Body of pancreas (tissue), 4 donors: ENCODE data around the gene PTPRA. TPM values are rescaled to one million over a fixed set of nuclear protein-coding genes. Genes with fewer than 3 reads are reported as not detected.

ENCODE experiments used
- ATAC-seq: fragments of 150-250 bp; one replicate; pipeline ENCODE4 v1.9.1; 2016
- DNase-seq, 4 donors: peaks; one replicate each; pipeline ENCODE4 v3.0.0-alpha.2; 2019
- H3K27ac ChIP-seq, 4 donors: fragments of 200-600 bp; sonication (generic); 1 replicate in 3 of 4; 2 replicates in 1 of 4; pipeline versions ENCODE4 v1.5.1 to v1.6.1; 2016 to 2019; ENCODE audit warnings: mild to moderate bottlenecking in 1 of 4, mixed read lengths in 1 of 4, moderate library complexity in 1 of 4
- H3K27me3 ChIP-seq, 2 donors: fragments of 200-600 bp; sonication (generic); one replicate each; pipeline ENCODE4 v1.6.0; 2016; ENCODE audit warnings: mild to moderate bottlenecking in 1 of 2
- H3K36me3 ChIP-seq, 2 donors: fragments of 200-600 bp; sonication (generic); replicated peaks in 1 of 2; 2 replicates each; pipeline ENCODE4 v1.5.1; 2016; ENCODE audit warnings: low read depth in 2 of 2; ENCODE audit not compliant: insufficient read depth in 1 of 2
- H3K4me1 ChIP-seq: fragments of 200-600 bp; sonication (generic); one replicate; pipeline ENCODE4 v1.6.0; 2016
- H3K4me3 ChIP-seq, 2 donors: fragments of 200-600 bp; sonication (generic); 1 replicate in 1 of 2; 2 replicates in 1 of 2; pipeline ENCODE4 v1.5.1; 2016 to 2019
- H3K9me3 ChIP-seq, 3 donors: fragments of 200-600 bp; sonication (generic); 1 replicate in 2 of 3; 2 replicates in 1 of 3; pipeline ENCODE4 v1.5.1; 2016
- POLR2A ChIP-seq, 3 donors: fragments of 450-650 bp; IDR thresholded peaks; one replicate each; pipeline ENCODE4 v1.6.1; 2016; ENCODE audit warnings: antibody characterized with exemption in 3 of 3, mild to moderate bottlenecking in 2 of 3
- WGBS, 2 donors: methylation state at CpG; one replicate each; pipeline ENCODE4 v1.1.5; 2017; 5-methylcytosine and 5-hydroxymethylcytosine counted together
- intact Hi-C: fragments of 100-400 bp; cut with DNase I; formaldehyde crosslinking; loops from one replicate; pipeline ENCODE4 v1.15.1; 2023
- total RNA-seq, 2 donors: library from RNA; depleted of rRNA; stranded (reverse); fragments of >200 nt; gene quantifications; one replicate each; pipeline ENCODE4 v1.1.0, GENCODE V29; 2016
- TF ChIP-seq, protein P1 (sequence below), 7 experiments: fragments of 450-650 bp in 4 of 7; fragments of 200-600 bp in 3 of 7; sonication (generic) in 3 of 7; IDR thresholded peaks; one replicate each; pipeline ENCODE4 v1.5.1; 2016 to 2019; ENCODE audit warnings: antibody characterized with exemption in 7 of 7

The PTPRA gene
- total RNA-seq, 2 donors from 2014 or later, result 22.3 to 24.1 TPM

GRCh38 chr20:2833761-2834160, 39.5 kb upstream of the PTPRA start:
- intact Hi-C loops, result loop anchor here (10.0 kb wide), 1 partner anchor 359 kb away; the partner anchor contains the start of gene SNRPB
- H3K27ac ChIP-seq, result no peak overlapping the region
- H3K36me3 ChIP-seq, result no peaks in the 10 kb centered on the region
- 58 to 61% methylated on average over 1 of the region's 1 CpG for WGBS, 2 donors
- H3K4me3 ChIP-seq, result no peak overlapping the region
- H3K27me3 ChIP-seq, result no peaks in the 10 kb centered on the region
- DNase-seq (no peak), ATAC-seq (no peak)
- no peaks in the 10 kb centered on the region for H3K9me3 ChIP-seq
- TF ChIP-seq, protein P1, sequence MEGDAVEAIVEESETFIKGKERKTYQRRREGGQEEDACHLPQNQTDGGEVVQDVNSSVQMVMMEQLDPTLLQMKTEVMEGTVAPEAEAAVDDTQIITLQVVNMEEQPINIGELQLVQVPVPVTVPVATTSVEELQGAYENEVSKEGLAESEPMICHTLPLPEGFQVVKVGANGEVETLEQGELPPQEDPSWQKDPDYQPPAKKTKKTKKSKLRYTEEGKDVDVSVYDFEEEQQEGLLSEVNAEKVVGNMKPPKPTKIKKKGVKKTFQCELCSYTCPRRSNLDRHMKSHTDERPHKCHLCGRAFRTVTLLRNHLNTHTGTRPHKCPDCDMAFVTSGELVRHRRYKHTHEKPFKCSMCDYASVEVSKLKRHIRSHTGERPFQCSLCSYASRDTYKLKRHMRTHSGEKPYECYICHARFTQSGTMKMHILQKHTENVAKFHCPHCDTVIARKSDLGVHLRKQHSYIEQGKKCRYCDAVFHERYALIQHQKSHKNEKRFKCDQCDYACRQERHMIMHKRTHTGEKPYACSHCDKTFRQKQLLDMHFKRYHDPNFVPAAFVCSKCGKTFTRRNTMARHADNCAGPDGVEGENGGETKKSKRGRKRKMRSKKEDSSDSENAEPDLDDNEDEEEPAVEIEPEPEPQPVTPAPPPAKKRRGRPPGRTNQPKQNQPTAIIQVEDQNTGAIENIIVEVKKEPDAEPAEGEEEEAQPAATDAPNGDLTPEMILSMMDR (IDR thresholded peaks at IDR 0.05), result no peak
- TF ChIP-seq POLR2A (IDR thresholded peaks at IDR 0.05), result no peak
- H3K4me1 ChIP-seq, result no peaks in the 10 kb centered on the region

DNA sequence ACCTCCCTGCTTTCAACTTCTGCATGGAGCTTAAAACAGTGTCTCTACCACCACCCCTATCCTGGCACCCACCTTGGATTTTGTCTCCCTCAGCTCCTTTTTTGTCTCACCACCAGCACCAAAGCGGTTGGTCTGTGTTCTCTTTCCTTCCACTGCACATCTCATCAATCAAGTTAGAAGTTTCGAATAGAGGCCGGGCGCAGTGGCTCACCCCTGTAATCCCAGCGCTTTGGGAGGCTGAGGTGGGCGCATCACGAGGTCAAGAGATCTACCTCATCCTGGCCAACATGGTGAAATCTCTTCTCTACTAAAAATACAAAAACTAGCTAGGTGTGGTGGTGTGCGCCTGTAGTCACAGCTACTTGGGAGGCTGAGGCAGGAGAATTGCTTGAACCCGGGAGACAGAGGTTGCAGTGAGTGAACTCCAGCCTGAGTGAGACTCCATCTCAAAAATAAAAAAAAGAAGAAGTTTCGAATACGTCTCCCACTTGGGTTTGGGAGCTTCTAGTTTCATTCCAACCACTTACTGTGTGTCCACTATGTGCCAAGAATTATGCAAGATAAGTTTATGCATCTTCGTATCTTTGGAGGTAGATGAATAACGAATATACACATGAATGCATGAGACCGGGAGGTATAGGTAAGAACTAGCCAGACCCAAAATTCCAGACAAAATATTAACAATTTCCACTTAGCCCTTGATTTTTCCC, 38.7 kb upstream of the PTPRA start:
- H3K27me3 ChIP-seq, result no peaks in the 10 kb centered on the region
- no peak overlapping the region for H3K4me3 ChIP-seq
- H3K27ac ChIP-seq, result no peak overlapping the region
- TF ChIP-seq POLR2A (IDR thresholded peaks at IDR 0.05), result no peak
- TF ChIP-seq, protein P1 (IDR thresholded peaks at IDR 0.05), result no peak
- no peaks in the 10 kb centered on the region for H3K9me3 ChIP-seq
- DNase-seq (no peak), ATAC-seq (no peak)
- H3K4me1 ChIP-seq, result peaks cover 5% of the 10 kb centered on the region
- intact Hi-C loops, result loop anchor here (10.0 kb wide), 1 partner anchor 360 kb away; the partner anchor contains the start of gene SNRPB
- 92 to 95% methylated on average over 14 of the region's 14 CpGs for WGBS, 2 donors
- no peaks in the 10 kb centered on the region for H3K36me3 ChIP-seq

DNA sequence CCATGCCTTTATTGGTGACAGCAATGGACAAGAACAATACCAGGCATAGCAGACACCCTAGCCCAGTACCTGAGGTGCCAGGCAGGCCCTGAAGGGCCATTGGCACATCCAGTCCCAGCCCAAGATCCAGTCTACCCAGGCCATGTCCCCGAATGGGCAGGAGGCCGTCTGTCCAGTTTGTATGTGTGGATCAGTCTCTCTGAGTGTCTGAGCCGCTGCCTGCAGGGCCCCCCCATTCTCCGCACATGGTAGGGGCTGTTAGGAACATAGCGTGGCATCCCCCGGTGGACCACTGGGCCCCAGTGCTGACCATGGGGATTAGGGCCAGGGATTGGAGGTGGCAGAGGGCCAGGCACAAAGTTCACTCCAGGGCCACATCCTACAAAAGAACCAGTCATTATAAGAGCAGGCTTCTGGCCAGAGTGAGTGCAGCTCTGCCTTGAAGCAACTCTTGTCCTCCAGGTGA, 37.9 kb upstream of the PTPRA start:
- H3K4me1 ChIP-seq, result peaks cover 14% of the 10 kb centered on the region
- no peak for TF ChIP-seq POLR2A (IDR thresholded peaks at IDR 0.05)
- TF ChIP-seq, protein P1 (IDR thresholded peaks at IDR 0.05), result no peak
- no peak overlapping the region for H3K4me3 ChIP-seq
- no peaks in the 10 kb centered on the region for H3K9me3 ChIP-seq
- no peak overlapping the region for H3K27ac ChIP-seq
- ATAC-seq (no peak), DNase-seq (no peak)
- intact Hi-C loops, result loop anchor here (10.0 kb wide), 1 partner anchor 361 kb away; the partner anchor contains the start of gene SNRPB
- H3K36me3 ChIP-seq, result no peaks in the 10 kb centered on the region
- H3K27me3 ChIP-seq, result no peaks in the 10 kb centered on the region
- 80% methylated on average over 6 of the region's 6 CpGs; no CpG with 5 or more reads in 1 of the 2 donors for WGBS, 2 donors

GRCh38 chr20:2836035-2836434, 37.2 kb upstream of the PTPRA start:
- H3K27ac ChIP-seq, result no peak overlapping the region
- intact Hi-C loops, result loop anchor here (10.0 kb wide), 1 partner anchor 361 kb away; the partner anchor contains the start of gene SNRPB
- H3K4me3 ChIP-seq, result no peak overlapping the region
- TF ChIP-seq, protein P1 (IDR thresholded peaks at IDR 0.05), result no peak
- TF ChIP-seq POLR2A (IDR thresholded peaks at IDR 0.05), result no peak
- H3K27me3 ChIP-seq, result no peaks in the 10 kb centered on the region
- no peaks in the 10 kb centered on the region for H3K9me3 ChIP-seq
- DNase-seq, result no peak
- no peak for ATAC-seq
- 86% methylated on average over 5 of the region's 5 CpGs for WGBS, 2 donors
- H3K36me3 ChIP-seq, result no peaks in the 10 kb centered on the region
- peaks cover 14% of the 10 kb centered on the region for H3K4me1 ChIP-seq
